Adrenal gland (tissue), 12 donors: ENCODE results near the gene RTL10. TPM values are rescaled to one million over a fixed set of nuclear protein-coding genes. Genes with fewer than 3 reads are reported as not detected.

ENCODE experiments used
- DNase-seq, 7 donors: peaks; one replicate each; pipeline ENCODE4 v3.0.0-alpha.2; 2019 to 2020
- H3K27ac ChIP-seq, 5 donors: fragments of 200-600 bp; sonication (generic) in 4 of 5; 1 replicate in 3 of 5; 2 replicates in 2 of 5; pipeline versions ENCODE4 v1.5.1 to v1.8.0; 2016 to 2020; ENCODE audit warnings: mild to moderate bottlenecking in 1 of 5
- H3K27me3 ChIP-seq: fragments of 200-600 bp; 2 replicates; pipeline ENCODE4 v1.8.0; 2021
- H3K36me3 ChIP-seq, 2 donors: fragments of 200-600 bp; replicated peaks in 1 of 2; 1 replicate in 1 of 2; 2 replicates in 1 of 2; pipeline versions ENCODE4 v1.5.1 to v1.8.0; 2018 to 2022
- H3K4me1 ChIP-seq, 2 donors: fragments of 200-600 bp; replicated peaks in 1 of 2; 1 replicate in 1 of 2; 2 replicates in 1 of 2; pipeline versions ENCODE4 v1.5.1 to v1.8.0; 2018 to 2021
- H3K4me3 ChIP-seq, 4 donors: fragments of 200-600 bp; sonication (generic) in 3 of 4; one replicate each; pipeline ENCODE4 v1.5.1; 2016 to 2018
- H3K9me3 ChIP-seq, 3 donors: fragments of 200-600 bp; sonication (generic) in 1 of 3; replicated peaks in 1 of 3; 1 replicate in 2 of 3; 2 replicates in 1 of 3; pipeline versions ENCODE4 v1.5.1 to v1.8.0; 2016 to 2021
- CTCF ChIP-seq, 6 experiments: fragments of 450-650 bp in 4 of 6; fragments of 200-600 bp in 2 of 6; sonication (generic) in 1 of 6; IDR thresholded peaks; 1 replicate in 5 of 6; 2 replicates in 1 of 6; pipeline versions ENCODE4 v1.5.1 to v1.8.0; 2016 to 2021; ENCODE audit warnings: antibody characterized with exemption in 6 of 6, mild to moderate bottlenecking in 2 of 6, moderate library complexity in 1 of 6
- POLR2A ChIP-seq, 2 donors: fragments of 450-650 bp; IDR thresholded peaks; one replicate each; pipeline ENCODE4 v1.6.1; 2017; ENCODE audit warnings: antibody characterized with exemption in 2 of 2, mild to moderate bottlenecking in 2 of 2, moderate library complexity in 1 of 2
- WGBS, 4 donors: extraction: QIAGEN DNeasy Blood & Tissue Kit in 2 of 4; methylation state at CpG; one replicate each; pipeline versions ENCODE4 v1.1.5 to v1.1.7; 2013 to 2017; 5-methylcytosine and 5-hydroxymethylcytosine counted together
- intact Hi-C, 2 donors: fragments of 100-400 bp; cut with DNase I; formaldehyde crosslinking; loops; one replicate each; pipeline versions ENCODE4 v1.14.1 to v1.15.0; 2022 to 2023
- polyA plus RNA-seq, 3 donors: library from polyadenylated mRNA; stranded (reverse); fragments of 200-250 nt in 2 of 3; fragments of 350-450 nt in 1 of 3; fragmentation: Illumina TruSeq in 1 of 3; extraction: RNeasy Lipid Tissue Mini Kit (QIAGEN cat#74804) in 1 of 3; gene quantifications; one replicate each; pipeline ENCODE4 v1.2.3, GENCODE V29; 2013 to 2014
- total RNA-seq, 9 donors: library from RNA; depleted of rRNA in 4 of 9; stranded (reverse); fragments of >200 nt in 4 of 9; fragments of 120-200 nt in 1 of 9; fragmentation: NEBNext Ultra II Directional in 1 of 9; extraction: Animal tissue kit (Norgen Biotek cat#: 25700) in 1 of 9; gene quantifications; one replicate each; pipeline versions ENCODE4 v1.1.0 to v1.2.4, GENCODE V29; 2013 to 2023
- donor health status: healthy with polysubstance abuse.
- donor health status: Bipolar disorder and iron deficiency.
- donor health status: DM: yes; HTN: yes; CAD: no.
- donor health status: DM: no; HTN: no; CAD: no.
- donor health status: DM: no; HTN: no; CAD: no.
- donor health status: DM: yes; HTN: yes; CAD: no.

The RTL10 gene
- total and polyA plus RNA-seq, 12 donors: 5.5 to 17.5 (median 11.7) TPM

- Histone ChIP-seq H3K27ac (peak overlapping the region in 3 of 5 donors; percentile 97 to 99 (median 97)), H3K36me3 (peaks cover 0 to 18% of the 10 kb centered on the region in 2 donors), H3K4me1 (peaks cover 25% of the 10 kb centered on the region in 2 donors), H3K27me3 (no peaks in the 10 kb centered on the region), H3K4me3 (peak overlapping the region in 2 of 4 donors; percentile 80 to 88), H3K9me3 (no peaks in the 10 kb centered on the region)
- WGBS, 4 donors: 39 to 52% (median 45%) methylated on average over 9 to 11 of the region's 11 CpGs
- TF ChIP-seq CTCF (IDR thresholded peaks at IDR 0.05) (no peak), POLR2A (IDR thresholded peaks at IDR 0.05) (no peak)
- intact Hi-C loops: no loop called here
- DNase-seq: peak in 3 of 7 donors; percentile 18 to 23 (median 19)
Measured at GRCh38 chr22:19853058-19853878, 1.4 kb downstream of the RTL10 start.

GRCh38 chr22:19852177-19852781 is 2.4 kb downstream of the RTL10 start:
- WGBS, 4 donors: 81 to 92% (median 89%) methylated on average over 10 to 12 of the region's 12 CpGs
- peaks cover 25% of the 10 kb centered on the region in 2 donors for H3K4me1 ChIP-seq
- no peak overlapping the region for H3K27ac ChIP-seq

GRCh38 chr22:19851291-19852176 is 3.1 kb downstream of the RTL10 start:
- peaks cover 25% of the 10 kb centered on the region in 2 donors for H3K4me1 ChIP-seq
- no peak overlapping the region for H3K4me3 ChIP-seq
- WGBS, 4 donors: 90 to 92% (median 91%) methylated on average over 7 to 21 of the region's 21 CpGs; no CpG with 5 or more reads in 1 of the 4 donors
- peaks cover 0 to 18% of the 10 kb centered on the region in 2 donors for H3K36me3 ChIP-seq
- no peak for TF ChIP-seq CTCF (IDR thresholded peaks at IDR 0.05)
- no peak for TF ChIP-seq POLR2A (IDR thresholded peaks at IDR 0.05)
- no peaks in the 10 kb centered on the region for H3K27me3 ChIP-seq
- no peak for DNase-seq
- no peaks in the 10 kb centered on the region for H3K9me3 ChIP-seq
- intact Hi-C loops: no loop called here
- H3K27ac ChIP-seq: no peak overlapping the region

More at GRCh38 chr22:19852177-19852781, 2.4 kb downstream of the RTL10 start:
- peak in 1 of 7 donors; percentile 23 for DNase-seq
- H3K4me3 ChIP-seq: no peak overlapping the region
- H3K9me3 ChIP-seq: no peaks in the 10 kb centered on the region
- intact Hi-C loops: no loop called here
- peaks cover 0 to 18% of the 10 kb centered on the region in 2 donors for H3K36me3 ChIP-seq
- TF ChIP-seq POLR2A (IDR thresholded peaks at IDR 0.05) (no peak), CTCF (IDR thresholded peaks at IDR 0.05) (no peak)
- no peaks in the 10 kb centered on the region for H3K27me3 ChIP-seq

GRCh38 chr22:19850763-19851109 is 3.9 kb downstream of the RTL10 start:
- Histone ChIP-seq H3K9me3 (no peaks in the 10 kb centered on the region), H3K36me3 (peaks cover 0 to 18% of the 10 kb centered on the region in 2 donors), H3K4me3 (no peak overlapping the region), H3K27me3 (no peaks in the 10 kb centered on the region), H3K4me1 (peaks cover 17 to 19% of the 10 kb centered on the region in 2 donors), H3K27ac (no peak overlapping the region)
- TF ChIP-seq CTCF (IDR thresholded peaks at IDR 0.05): no peak
- TF ChIP-seq POLR2A (IDR thresholded peaks at IDR 0.05): no peak
- DNase-seq: no peak
- intact Hi-C loops: no loop called here
- 87 to 95% (median 87%) methylated on average over 6 to 9 of the region's 9 CpGs for WGBS, 4 donors
